DMS79 (cell line): ENCODE measurements around the gene ACVRL1.

Experiments used
- DNase-seq: peaks from one replicate; lab custom pipeline; 2025; lab: John Stamatoyannopoulos, UW

Gene ACVRL1

DNA sequence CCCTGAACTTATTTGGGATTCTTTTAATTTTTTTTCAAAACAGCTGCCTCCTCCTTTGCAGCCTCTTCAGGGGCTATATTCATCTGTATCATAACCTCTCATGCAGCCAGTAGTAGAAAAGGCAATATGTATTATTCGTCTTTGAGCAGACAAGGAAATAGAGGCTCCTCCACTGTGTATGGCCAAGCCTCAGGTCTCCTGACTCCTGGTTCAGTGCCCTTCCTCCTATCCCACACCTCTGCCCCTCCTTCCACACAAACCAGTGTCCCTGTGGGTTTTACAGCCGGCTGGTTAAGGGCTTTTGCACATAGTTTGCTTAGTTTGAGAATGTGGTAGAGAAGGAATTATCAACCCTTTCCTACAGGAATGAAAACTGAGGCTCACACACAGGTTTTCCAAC is 8.8 kb upstream of the ACVRL1 start:
- no peak for DNase-seq

- no peak for DNase-seq
Measured at GRCh38 chr12:51898937-51899336, 8.4 kb upstream of the ACVRL1 start.

GRCh38 chr12:51900323-51900889 is 6.9 kb upstream of the ACVRL1 start:
- DNase-seq = no peak

GRCh38 chr12:51901121-51901817 is 6.0 kb upstream of the ACVRL1 start:
- DNase-seq = no peak

- no peak for DNase-seq
Measured at GRCh38 chr12:51901881-51902280, 5.4 kb upstream of the ACVRL1 start.

DNA sequence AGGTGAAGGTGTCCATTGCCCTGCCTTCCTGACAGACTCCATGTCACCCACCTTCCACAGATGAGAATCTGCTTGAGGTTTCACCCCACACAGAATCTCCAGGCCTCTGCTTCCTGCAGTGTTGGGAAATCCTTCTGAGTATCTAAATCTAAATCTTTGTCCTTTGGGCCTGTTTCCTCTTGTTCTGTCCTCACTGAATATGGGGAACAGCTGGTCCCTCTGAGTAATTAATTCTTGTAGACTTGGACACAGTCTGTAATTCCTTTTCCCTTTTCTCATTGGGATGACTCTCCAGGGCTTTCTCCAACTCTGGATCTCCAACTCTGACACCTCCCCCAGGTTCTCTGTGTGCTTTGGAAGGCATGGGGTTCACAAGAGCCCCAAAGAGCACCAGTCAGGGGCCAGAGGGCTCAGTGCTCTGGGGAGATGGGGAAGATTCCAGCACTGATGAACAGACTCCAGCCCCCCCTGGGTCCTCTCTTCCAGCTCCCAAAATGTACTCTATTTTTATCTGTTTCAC is 2.3 kb upstream of the ACVRL1 start:
- DNase-seq = no peak

DNA sequence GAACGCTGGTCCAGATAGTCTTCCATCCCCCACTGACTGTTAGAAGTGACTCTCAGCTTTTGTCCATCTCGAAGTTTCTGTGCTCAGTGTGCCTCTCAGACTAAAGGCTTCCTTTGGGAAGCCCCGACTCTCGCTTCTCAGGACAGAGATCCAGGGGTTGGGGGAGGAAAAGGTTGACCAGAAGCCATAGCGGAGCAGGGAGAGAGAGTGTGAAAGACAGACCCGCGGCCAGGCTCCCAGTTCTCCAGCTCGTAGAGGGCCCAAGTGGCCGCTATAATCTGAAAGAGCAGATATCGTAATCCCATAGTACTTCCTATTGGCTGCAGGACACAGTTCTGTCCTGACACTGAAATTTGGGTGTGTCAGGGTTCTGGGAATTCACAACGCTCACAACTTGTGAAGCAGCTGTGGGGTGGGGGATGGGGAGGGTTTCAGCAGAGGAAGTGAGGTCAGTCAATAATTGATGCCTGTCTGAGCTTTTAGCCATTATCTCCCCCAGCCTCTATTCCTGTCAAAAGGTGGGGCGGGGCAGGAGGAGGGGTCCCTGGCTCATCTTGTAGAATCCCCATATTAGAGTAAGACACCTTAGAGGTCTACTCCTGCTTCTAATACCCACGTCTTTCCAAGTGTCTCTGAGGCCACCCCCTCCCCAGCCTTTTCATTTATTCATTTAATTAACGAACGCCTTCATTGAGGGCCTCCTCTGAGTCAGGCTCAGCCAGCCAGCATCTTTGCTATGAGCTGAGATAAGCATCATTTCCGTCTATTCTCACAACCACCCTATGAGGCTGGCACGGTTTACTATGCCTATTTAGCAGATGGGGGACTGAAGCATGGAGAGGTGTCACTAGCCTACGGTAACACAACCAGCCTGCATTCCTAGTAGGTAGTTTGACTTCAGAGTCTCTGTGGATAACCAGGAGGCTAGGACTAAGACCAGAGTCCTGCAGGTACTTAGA is 1.6 kb upstream of the ACVRL1 start:
- DNase-seq = no peak

DNA sequence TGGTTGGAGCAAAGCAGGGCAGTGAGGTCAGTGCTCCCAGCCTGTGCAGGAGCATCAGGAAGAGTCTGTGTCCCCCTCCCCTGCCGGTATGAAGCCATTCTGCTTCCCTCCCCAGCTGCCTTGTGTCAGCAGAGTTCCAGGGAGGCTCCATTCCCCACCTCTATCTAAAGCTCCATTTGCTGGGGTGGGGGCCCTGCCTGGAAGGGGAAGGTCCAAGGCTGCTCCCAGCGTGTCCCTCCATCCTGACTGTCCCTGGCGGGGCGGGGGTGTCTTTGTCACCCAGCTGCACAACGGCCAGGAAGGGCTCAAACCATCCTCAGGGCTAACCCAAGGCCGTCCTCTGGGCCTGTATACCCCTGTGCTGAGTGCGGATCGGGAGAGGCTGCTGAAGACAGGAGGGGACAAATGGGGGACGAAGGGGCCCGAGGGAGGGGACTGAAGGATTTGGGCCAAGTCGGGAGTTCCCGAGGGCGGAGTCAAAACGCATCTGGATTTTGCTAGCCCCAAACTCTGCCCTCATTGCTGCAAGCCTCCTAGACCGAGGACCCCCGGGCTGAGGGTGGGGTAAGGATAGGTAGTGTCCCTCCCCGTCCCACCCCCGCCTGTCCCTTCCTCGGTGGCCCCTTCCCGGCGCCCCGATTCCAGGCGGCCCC is 748 bp upstream of the ACVRL1 start:
- DNase-seq = no peak

- DNase-seq = no peak
Measured at GRCh38 chr12:51907856-51908425, 637 bp downstream of the ACVRL1 start.

GRCh38 chr12:51908876-51909592 is 1.7 kb downstream of the ACVRL1 start:
- no peak for DNase-seq

GRCh38 chr12:51910168-51910567 is 2.9 kb downstream of the ACVRL1 start:
- no peak for DNase-seq

DNA sequence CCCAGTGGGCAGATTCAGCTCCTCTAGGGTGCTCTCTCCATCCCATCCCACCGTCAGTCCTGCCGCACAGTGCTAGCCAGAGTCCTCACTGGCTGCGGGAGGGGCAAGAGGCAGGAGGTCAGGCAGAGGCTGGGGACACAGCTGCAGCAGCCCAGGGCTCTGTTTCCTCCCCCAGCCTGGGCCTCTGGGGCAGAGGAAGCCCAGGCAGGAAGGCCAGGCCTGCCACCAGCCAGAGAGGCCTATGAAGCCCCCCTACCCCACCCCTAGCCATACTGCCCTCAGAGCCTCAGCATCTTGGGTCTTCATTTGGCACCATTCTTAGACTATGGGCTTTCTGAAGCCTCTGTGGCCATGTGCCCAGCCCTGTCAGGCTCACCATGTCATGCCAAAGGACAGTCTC is 3.4 kb downstream of the ACVRL1 start:
- no peak for DNase-seq

DNA sequence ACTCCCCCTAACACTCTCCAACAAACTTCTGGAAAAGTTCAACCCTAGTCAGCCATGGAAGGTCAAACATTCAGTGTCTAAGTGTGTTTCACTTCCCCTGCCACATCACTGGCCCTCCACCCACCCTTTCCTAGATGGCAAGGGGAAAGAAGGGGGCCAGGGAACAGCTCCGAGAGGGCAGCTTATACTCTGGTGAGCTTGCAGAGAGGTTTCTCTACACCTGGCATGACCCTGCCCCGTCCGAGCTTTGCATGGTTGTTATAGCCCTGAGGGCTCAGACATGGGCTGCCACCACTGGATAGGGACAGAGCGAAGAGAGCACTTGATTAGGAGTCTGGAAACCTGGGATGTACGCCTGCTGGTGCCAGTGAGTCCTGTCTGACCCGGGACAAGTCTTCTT is 4.0 kb downstream of the ACVRL1 start:
- no peak for DNase-seq

DNA sequence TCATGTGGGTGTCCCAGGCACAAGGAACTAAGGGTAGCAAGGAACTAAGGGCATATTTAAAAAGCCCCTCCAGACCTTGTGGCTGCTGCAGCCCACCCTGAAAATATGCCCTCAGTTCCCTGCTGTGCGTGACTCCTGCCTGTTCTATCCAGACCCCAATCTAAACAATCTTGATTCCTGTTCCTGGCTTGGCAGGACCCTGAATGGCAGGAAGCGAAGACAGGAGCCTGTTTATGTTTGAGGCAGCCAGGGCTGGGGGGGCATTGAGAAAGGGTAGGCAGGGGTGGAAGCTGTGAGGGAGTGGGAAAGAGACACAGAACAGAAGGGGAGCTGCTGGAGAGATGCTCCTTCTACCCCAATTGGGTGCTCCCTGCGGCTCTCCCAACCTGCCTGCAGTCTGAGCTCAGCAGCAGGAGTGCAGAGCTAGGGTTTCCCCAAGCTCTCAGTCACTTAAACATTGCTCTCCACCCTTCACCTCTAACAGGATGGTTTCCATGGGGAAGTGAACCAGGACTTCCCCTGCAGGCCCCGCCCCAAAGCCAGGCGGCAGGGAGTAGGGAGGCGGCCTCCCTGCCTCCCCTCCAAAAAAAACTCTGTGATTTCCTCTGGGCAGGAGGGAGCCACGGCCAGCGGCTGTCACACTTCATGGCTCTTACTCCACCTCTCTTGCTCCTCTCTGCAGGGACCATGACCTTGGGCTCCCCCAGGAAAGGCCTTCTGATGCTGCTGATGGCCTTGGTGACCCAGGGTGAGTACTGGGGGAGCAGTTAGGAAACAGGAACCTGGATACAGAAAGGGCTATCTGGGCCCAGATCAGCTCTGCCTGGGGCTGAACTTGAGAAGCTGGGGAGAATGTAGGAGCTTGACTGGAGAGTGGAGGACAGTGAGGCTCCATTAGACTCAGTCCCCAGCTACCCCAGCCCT is 4.7 kb downstream of the ACVRL1 start:
- no peak for DNase-seq

- DNase-seq = no peak
Measured at GRCh38 chr12:51913071-51914033, 6.0 kb downstream of the ACVRL1 start.

GRCh38 chr12:51914034-51914923 is 7.0 kb downstream of the ACVRL1 start:
- DNase-seq = no peak

DNA sequence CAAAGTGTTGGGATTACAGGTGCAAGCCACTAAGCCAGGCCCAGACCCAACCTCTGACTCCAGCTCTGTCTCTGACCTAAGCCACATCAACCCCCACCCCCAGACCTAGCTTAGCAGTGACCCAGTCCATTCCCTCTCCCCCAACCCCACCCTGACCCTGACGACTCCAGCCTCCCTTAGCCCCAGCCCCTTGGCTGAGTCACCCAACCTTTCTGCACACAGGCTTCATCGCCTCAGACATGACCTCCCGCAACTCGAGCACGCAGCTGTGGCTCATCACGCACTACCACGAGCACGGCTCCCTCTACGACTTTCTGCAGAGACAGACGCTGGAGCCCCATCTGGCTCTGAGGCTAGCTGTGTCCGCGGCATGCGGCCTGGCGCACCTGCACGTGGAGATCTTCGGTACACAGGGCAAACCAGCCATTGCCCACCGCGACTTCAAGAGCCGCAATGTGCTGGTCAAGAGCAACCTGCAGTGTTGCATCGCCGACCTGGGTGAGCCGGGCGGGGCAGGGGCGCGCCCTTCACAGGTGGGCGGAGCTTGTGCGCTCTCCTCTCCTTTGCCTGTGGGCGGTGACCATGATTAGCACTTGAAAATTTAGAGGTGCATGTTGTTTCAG is 7.8 kb downstream of the ACVRL1 start:
- DNase-seq = no peak
